ENCODE results near the gene SAXO2.
"Not testable (repeated sequence)": the region's sequence is repeated elsewhere in the genome, so short reads cannot be mapped to it uniquely, and the experiment has no call there.

The SAXO2 gene

GRCh38 chr15:82315519-82316246, 53.1 kb downstream of the SAXO2 start:
- no peaks in the 10 kb centered on the region for H3F3A ChIP-seq (ENCODE audit: insufficient read depth)
- no peaks in the 10 kb centered on the region for H3K27me3 ChIP-seq (ENCODE audit: low read length)
- no peak overlapping the region for H3K4me3 ChIP-seq (ENCODE audit: insufficient read depth, low read length, poor library complexity, severe bottlenecking)
- H3K4me2 ChIP-seq (ENCODE audit: low read depth, low read length, poor library complexity, severe bottlenecking), result no peak overlapping the region
- H3K27ac ChIP-seq (ENCODE audit: low read depth, low read length), result no peak overlapping the region
- no peaks in the 10 kb centered on the region for H4K20me1 ChIP-seq (ENCODE audit: low read depth, low read length)
- TF ChIP-seq CTCF (IDR thresholded peaks at IDR 0.05; ENCODE audit: insufficient read depth, low read length, poor library complexity, severe bottlenecking), result no peak
- no peak for TF ChIP-seq EZH2phosphoT487 (conservative IDR thresholded peaks at IDR 0.05; ENCODE audit: low read length)
- H3K36me3 ChIP-seq (ENCODE audit: low read length), result no peaks in the 10 kb centered on the region
- H3K9ac ChIP-seq (ENCODE audit: low read length), result no peak overlapping the region
- no peaks in the 10 kb centered on the region for H3K9me2 ChIP-seq (replicated peaks; ENCODE audit: insufficient read depth, low read length)
- no peak overlapping the region for H2AFZ ChIP-seq (ENCODE audit: low read depth, low read length, severe bottlenecking)
- no peaks in the 10 kb centered on the region for H3K79me2 ChIP-seq (ENCODE audit: insufficient read depth, low read length)
- H3K9me3 ChIP-seq (ENCODE audit: insufficient read depth, low read length), result no peaks in the 10 kb centered on the region

GRCh38 chr15:82316247-82317090, 53.9 kb downstream of the SAXO2 start:
- H3K9ac ChIP-seq (ENCODE audit: low read length); H3K79me2 ChIP-seq (ENCODE audit: insufficient read depth, low read length); H3K27ac ChIP-seq (ENCODE audit: low read depth, low read length): not testable (repeated sequence)

GRCh38 chr15:82317091-82317489, 54.5 kb downstream of the SAXO2 start:
- H3K9ac ChIP-seq (ENCODE audit: low read length), result no peak overlapping the region
- H3K4me3 ChIP-seq (ENCODE audit: insufficient read depth, low read length, poor library complexity, severe bottlenecking), result no peak overlapping the region
- H3K79me2 ChIP-seq (ENCODE audit: insufficient read depth, low read length), result no peaks in the 10 kb centered on the region
- no peaks in the 10 kb centered on the region for H3K9me3 ChIP-seq (ENCODE audit: insufficient read depth, low read length)
- no peak overlapping the region for H3K4me2 ChIP-seq (ENCODE audit: low read depth, low read length, poor library complexity, severe bottlenecking)
- no peak overlapping the region for H3K27ac ChIP-seq (ENCODE audit: low read depth, low read length)
- H3K9me2 ChIP-seq (replicated peaks; ENCODE audit: insufficient read depth, low read length), result no peaks in the 10 kb centered on the region
- H3F3A ChIP-seq (ENCODE audit: insufficient read depth), result no peaks in the 10 kb centered on the region
- TF ChIP-seq EZH2phosphoT487 (conservative IDR thresholded peaks at IDR 0.05; ENCODE audit: low read length) (no peak), CTCF (IDR thresholded peaks at IDR 0.05; ENCODE audit: insufficient read depth, low read length, poor library complexity, severe bottlenecking) (no peak)
- H3K36me3 ChIP-seq (ENCODE audit: low read length), result no peaks in the 10 kb centered on the region
- H2AFZ ChIP-seq (ENCODE audit: low read depth, low read length, severe bottlenecking), result no peak overlapping the region
- H3K27me3 ChIP-seq (ENCODE audit: low read length), result no peaks in the 10 kb centered on the region
- H4K20me1 ChIP-seq (ENCODE audit: low read depth, low read length), result no peaks in the 10 kb centered on the region

More at GRCh38 chr15:82316247-82317090, 53.9 kb downstream of the SAXO2 start:
- not testable (repeated sequence) for H3K27me3 ChIP-seq (ENCODE audit: low read length); H3K4me3 ChIP-seq (ENCODE audit: insufficient read depth, low read length, poor library complexity, severe bottlenecking); H2AFZ ChIP-seq (ENCODE audit: low read depth, low read length, severe bottlenecking); H3K9me2 ChIP-seq (replicated peaks; ENCODE audit: insufficient read depth, low read length); H3K36me3 ChIP-seq (ENCODE audit: low read length); H3F3A ChIP-seq (ENCODE audit: insufficient read depth); H4K20me1 ChIP-seq (ENCODE audit: low read depth, low read length); H3K4me2 ChIP-seq (ENCODE audit: low read depth, low read length, poor library complexity, severe bottlenecking); H3K9me3 ChIP-seq (ENCODE audit: insufficient read depth, low read length)

- H3K27ac ChIP-seq (ENCODE audit: low read depth, low read length); H3K4me3 ChIP-seq (ENCODE audit: insufficient read depth, low read length, poor library complexity, severe bottlenecking); H4K20me1 ChIP-seq (ENCODE audit: low read depth, low read length); H3K9ac ChIP-seq (ENCODE audit: low read length); H3K4me2 ChIP-seq (ENCODE audit: low read depth, low read length, poor library complexity, severe bottlenecking); H3K9me2 ChIP-seq (replicated peaks; ENCODE audit: insufficient read depth, low read length); H2AFZ ChIP-seq (ENCODE audit: low read depth, low read length, severe bottlenecking); H3K27me3 ChIP-seq (ENCODE audit: low read length); H3F3A ChIP-seq (ENCODE audit: insufficient read depth); H3K79me2 ChIP-seq (ENCODE audit: insufficient read depth, low read length); H3K9me3 ChIP-seq (ENCODE audit: insufficient read depth, low read length); H3K36me3 ChIP-seq (ENCODE audit: low read length): not testable (repeated sequence)
Observed at GRCh38 chr15:82317516-82317915, 54.9 kb downstream of the SAXO2 start.

GRCh38 chr15:82318281-82318680, 55.7 kb downstream of the SAXO2 start:
- H3K4me3 ChIP-seq (ENCODE audit: insufficient read depth, low read length, poor library complexity, severe bottlenecking); H3K9me3 ChIP-seq (ENCODE audit: insufficient read depth, low read length); H3K27ac ChIP-seq (ENCODE audit: low read depth, low read length); H3K4me2 ChIP-seq (ENCODE audit: low read depth, low read length, poor library complexity, severe bottlenecking); H3K79me2 ChIP-seq (ENCODE audit: insufficient read depth, low read length); H3K36me3 ChIP-seq (ENCODE audit: low read length); H2AFZ ChIP-seq (ENCODE audit: low read depth, low read length, severe bottlenecking); H3K9me2 ChIP-seq (replicated peaks; ENCODE audit: insufficient read depth, low read length); H4K20me1 ChIP-seq (ENCODE audit: low read depth, low read length); H3K27me3 ChIP-seq (ENCODE audit: low read length); H3K9ac ChIP-seq (ENCODE audit: low read length); H3F3A ChIP-seq (ENCODE audit: insufficient read depth): not testable (repeated sequence)

- H3K4me3 ChIP-seq (ENCODE audit: insufficient read depth, low read length, poor library complexity, severe bottlenecking); H3K9me2 ChIP-seq (replicated peaks; ENCODE audit: insufficient read depth, low read length); H2AFZ ChIP-seq (ENCODE audit: low read depth, low read length, severe bottlenecking); H3K9ac ChIP-seq (ENCODE audit: low read length); H4K20me1 ChIP-seq (ENCODE audit: low read depth, low read length); H3K4me2 ChIP-seq (ENCODE audit: low read depth, low read length, poor library complexity, severe bottlenecking); H3K36me3 ChIP-seq (ENCODE audit: low read length); H3K27me3 ChIP-seq (ENCODE audit: low read length); H3K9me3 ChIP-seq (ENCODE audit: insufficient read depth, low read length); H3K27ac ChIP-seq (ENCODE audit: low read depth, low read length); H3K79me2 ChIP-seq (ENCODE audit: insufficient read depth, low read length); H3F3A ChIP-seq (ENCODE audit: insufficient read depth): not testable (repeated sequence)
Observed at GRCh38 chr15:82319522-82320278, 57.1 kb downstream of the SAXO2 start.

All from SU-DHL-6 (cell line).